GM23338 (cell line): ENCODE data around the gene RBCK1. TPM values are rescaled to one million over a fixed set of nuclear protein-coding genes. Genes with fewer than 3 reads are reported as not detected.

Experiments
- ATAC-seq: fragments of 200-7000 bp; cut with Tn5 transposase; 3 replicates; pipeline ENCODE4 v1.9.1; 2020
- DNase-seq: peaks from one replicate; pipeline ENCODE4 v3.0.0-alpha.2; 2015; ENCODE audit warnings: low spot score
- H2AFZ ChIP-seq: fragments of 200-600 bp; sonication (generic); 2 replicates; pipeline ENCODE4 v1.8.0; 2016; ENCODE audit warnings: antibody characterized with exemption, mild to moderate bottlenecking, moderate library complexity
- H3F3A ChIP-seq: fragments of 200-600 bp; sonication (generic); replicated peaks from 2 replicates; pipeline ENCODE4 v1.8.0; 2017; ENCODE audit warnings: antibody characterized with exemption, mixed run types, low read depth
- H3K27ac ChIP-seq: fragments of 200-600 bp; sonication (generic); 2 replicates; pipeline ENCODE4 v1.6.1; 2016; ENCODE audit warnings: low read depth
- H3K27me3 ChIP-seq: fragments of 200-600 bp; sonication (generic); 2 replicates; pipeline ENCODE4 v1.8.0; 2016; ENCODE audit warnings: mild to moderate bottlenecking, mixed run types, moderate library complexity; ENCODE audit not compliant: insufficient read depth
- H3K36me3 ChIP-seq: fragments of 200-600 bp; sonication (generic); 2 replicates; pipeline ENCODE4 v1.8.0; 2016; ENCODE audit warnings: mild to moderate bottlenecking; ENCODE audit not compliant: insufficient read depth
- H3K4me1 ChIP-seq: fragments of 200-600 bp; sonication (generic); 2 replicates; pipeline ENCODE4 v1.8.0; 2016; ENCODE audit warnings: mild to moderate bottlenecking, moderate library complexity; ENCODE audit not compliant: insufficient read depth
- H3K4me2 ChIP-seq: fragments of 200-600 bp; sonication (generic); 2 replicates; pipeline ENCODE4 v1.7.1; 2017; ENCODE audit warnings: mixed run types
- H3K4me3 ChIP-seq: fragments of 200-600 bp; sonication (generic); 2 replicates; pipeline ENCODE4 v1.6.1; 2016; ENCODE audit warnings: mixed run types
- H3K79me2 ChIP-seq: fragments of 200-600 bp; sonication (generic); replicated peaks from 2 replicates; pipeline ENCODE4 v1.8.0; 2017; ENCODE audit warnings: mild to moderate bottlenecking; ENCODE audit not compliant: insufficient read depth
- H3K9me2 ChIP-seq: fragments of 200-600 bp; sonication (generic); 2 replicates; pipeline ENCODE4 v1.8.0; 2017; ENCODE audit not compliant: insufficient read depth
- H4K20me1 ChIP-seq: fragments of 200-600 bp; sonication (generic); replicated peaks from 2 replicates; pipeline ENCODE4 v1.8.0; 2017; ENCODE audit warnings: mild to moderate bottlenecking; ENCODE audit not compliant: insufficient read depth
- H3K27ac Mint-ChIP-seq: 2 replicates; pipeline ENCODE4 v1.8.0; 2020; ENCODE audit warnings: inconsistent platforms, mild to moderate bottlenecking, moderate library complexity, mixed read lengths
- H3K27me3 Mint-ChIP-seq: 3 replicates; pipeline ENCODE4 v1.8.0; 2022; ENCODE audit warnings: low read depth, mild to moderate bottlenecking, moderate library complexity, mixed read lengths, inconsistent platforms; ENCODE audit not compliant: insufficient read depth, poor library complexity
- H3K36me3 Mint-ChIP-seq: 3 replicates; pipeline ENCODE4 v1.8.0; 2021; ENCODE audit warnings: low read depth, mild to moderate bottlenecking, inconsistent platforms, moderate library complexity, mixed read lengths
- H3K4me1 Mint-ChIP-seq: 3 replicates; pipeline ENCODE4 v1.8.0; 2020; ENCODE audit warnings: mild to moderate bottlenecking, inconsistent platforms, mixed read lengths
- H3K4me3 Mint-ChIP-seq: 3 replicates; pipeline ENCODE4 v1.8.0; 2021; ENCODE audit warnings: moderate library complexity, mild to moderate bottlenecking, inconsistent platforms, mixed read lengths
- H3K9me3 Mint-ChIP-seq: 3 replicates; pipeline ENCODE4 v1.8.0; 2020; ENCODE audit warnings: moderate library complexity, mild to moderate bottlenecking, inconsistent platforms, mixed read lengths
- CREB1 ChIP-seq: fragments of 250-450 bp; sonication (Bioruptor Pico); IDR thresholded peaks from 2 replicates; pipeline ENCODE4 v1.5.0; 2020; ENCODE audit warnings: low read depth, mild to moderate bottlenecking, moderate library complexity
- EZH2 ChIP-seq: fragments of 200-600 bp; sonication (generic); IDR thresholded peaks from one replicate; pipeline ENCODE4 v1.8.0; 2017; ENCODE audit warnings: antibody characterized with exemption, mild to moderate bottlenecking, low read depth; ENCODE audit not compliant: unreplicated experiment
- EZH2phosphoT487 ChIP-seq: fragments of 200-600 bp; sonication (generic); IDR thresholded peaks from one replicate; pipeline ENCODE4 v1.8.1; 2018; ENCODE audit warnings: antibody characterized with exemption; ENCODE audit not compliant: unreplicated experiment
- JUNB ChIP-seq: IDR thresholded peaks from one replicate; pipeline ENCODE4 v1.6.1; 2016; ENCODE audit warnings: antibody characterized with exemption; ENCODE audit not compliant: unreplicated experiment
- NANOG ChIP-seq: IDR thresholded peaks from 2 replicates; pipeline ENCODE4 v1.6.1; 2016; ENCODE audit warnings: antibody characterized with exemption, borderline replicate concordance
- POLR2AphosphoS5 ChIP-seq: IDR thresholded peaks from 2 replicates; pipeline ENCODE4 v1.6.1; 2016; ENCODE audit warnings: antibody characterized with exemption, low read depth
- STAT1 ChIP-seq: IDR thresholded peaks from one replicate; pipeline ENCODE4 v1.6.1; 2016; ENCODE audit warnings: antibody characterized with exemption; ENCODE audit not compliant: unreplicated experiment
- ZNF114 ChIP-seq: fragments of 250-450 bp; sonication (Bioruptor Pico); IDR thresholded peaks from 2 replicates; pipeline ENCODE4 v1.5.0; 2020; ENCODE audit warnings: mild to moderate bottlenecking, moderate library complexity
- ZNF331 ChIP-seq: fragments of 250-450 bp; sonication (Bioruptor Pico); IDR thresholded peaks from 2 replicates; pipeline ENCODE4 v1.5.0; 2020; ENCODE audit warnings: low read depth, mild to moderate bottlenecking, moderate library complexity
- polyA plus RNA-seq: library from polyadenylated mRNA; unstranded; fragments of >200 nt; fragmentation: Nextera tagmentation; extraction: Ambion mirVana; gene quantifications from 2 replicates; pipeline ENCODE4 v1.2.1, GENCODE V29; 2016
- total RNA-seq: library from RNA; depleted of rRNA; stranded (reverse); fragments of >200 nt; shearing (Covaris generic); gene quantifications from 2 replicates; pipeline ENCODE4 v1.2.3, GENCODE V29; 2014
- TF ChIP-seq, protein P1 (sequence below): fragments of 250-450 bp; sonication (Bioruptor Pico); IDR thresholded peaks from 2 replicates; pipeline ENCODE4 v1.5.0; 2020; ENCODE audit warnings: mild to moderate bottlenecking, moderate library complexity
- TF ChIP-seq, protein P2 (sequence below): IDR thresholded peaks from one replicate; pipeline ENCODE4 v1.6.1; 2018; ENCODE audit warnings: antibody characterized with exemption; ENCODE audit not compliant: unreplicated experiment
- TF ChIP-seq, protein P3 (sequence below), 2 experiments: fragments of 200-600 bp in 1 of 2; sonication (generic) in 1 of 2; conservative IDR thresholded peaks; 2 replicates each; pipeline versions ENCODE4 v1.5.1 to v1.6.1; 2016 to 2017; ENCODE audit warnings: antibody characterized with exemption in 2 of 2, low read depth in 2 of 2, mild to moderate bottlenecking in 2 of 2, moderate library complexity in 1 of 2
- TF ChIP-seq, protein P4 (sequence below): IDR thresholded peaks from 2 replicates; pipeline ENCODE4 v1.6.1; 2016; ENCODE audit warnings: antibody characterized with exemption

Gene RBCK1
- total and polyA plus RNA-seq, 2 experiments from 2014 or later = 52.6 to 56.8 TPM

DNA sequence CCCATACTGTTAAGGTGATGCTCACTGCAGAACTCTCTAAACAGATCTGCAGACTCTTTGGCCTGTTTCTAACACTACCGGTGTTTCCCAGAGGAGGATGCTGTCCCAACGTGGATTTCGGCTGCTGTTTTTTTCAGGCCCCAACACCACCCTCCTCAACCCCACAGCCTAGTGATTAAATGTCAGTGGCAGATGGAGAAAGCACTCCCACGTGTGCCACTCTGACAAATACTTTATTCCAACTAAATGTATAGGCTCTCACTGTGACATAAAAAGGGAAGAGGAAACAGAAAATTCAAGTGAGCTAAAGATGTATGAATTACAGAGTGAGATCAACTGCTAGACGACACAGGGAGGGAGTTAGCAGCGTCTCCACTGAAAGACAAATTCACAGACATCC is 50.7 kb downstream of the RBCK1 start:
- H3K36me3 ChIP-seq = no peaks in the 10 kb centered on the region
- H2AFZ ChIP-seq = no peak overlapping the region
- DNase-seq (no peak), ATAC-seq (no peak)
- Mint-ChIP-seq H3K36me3 (no peaks in the 10 kb centered on the region), H3K4me1 (peaks cover 20% of the 10 kb centered on the region), H3K9me3 (no peaks in the 10 kb centered on the region), H3K27me3 (peaks cover 17% of the 10 kb centered on the region), H3K4me3 (no peak overlapping the region), H3K27ac (no peak overlapping the region)
- H4K20me1 ChIP-seq = peaks cover 38% of the 10 kb centered on the region
- TF ChIP-seq, protein P1, sequence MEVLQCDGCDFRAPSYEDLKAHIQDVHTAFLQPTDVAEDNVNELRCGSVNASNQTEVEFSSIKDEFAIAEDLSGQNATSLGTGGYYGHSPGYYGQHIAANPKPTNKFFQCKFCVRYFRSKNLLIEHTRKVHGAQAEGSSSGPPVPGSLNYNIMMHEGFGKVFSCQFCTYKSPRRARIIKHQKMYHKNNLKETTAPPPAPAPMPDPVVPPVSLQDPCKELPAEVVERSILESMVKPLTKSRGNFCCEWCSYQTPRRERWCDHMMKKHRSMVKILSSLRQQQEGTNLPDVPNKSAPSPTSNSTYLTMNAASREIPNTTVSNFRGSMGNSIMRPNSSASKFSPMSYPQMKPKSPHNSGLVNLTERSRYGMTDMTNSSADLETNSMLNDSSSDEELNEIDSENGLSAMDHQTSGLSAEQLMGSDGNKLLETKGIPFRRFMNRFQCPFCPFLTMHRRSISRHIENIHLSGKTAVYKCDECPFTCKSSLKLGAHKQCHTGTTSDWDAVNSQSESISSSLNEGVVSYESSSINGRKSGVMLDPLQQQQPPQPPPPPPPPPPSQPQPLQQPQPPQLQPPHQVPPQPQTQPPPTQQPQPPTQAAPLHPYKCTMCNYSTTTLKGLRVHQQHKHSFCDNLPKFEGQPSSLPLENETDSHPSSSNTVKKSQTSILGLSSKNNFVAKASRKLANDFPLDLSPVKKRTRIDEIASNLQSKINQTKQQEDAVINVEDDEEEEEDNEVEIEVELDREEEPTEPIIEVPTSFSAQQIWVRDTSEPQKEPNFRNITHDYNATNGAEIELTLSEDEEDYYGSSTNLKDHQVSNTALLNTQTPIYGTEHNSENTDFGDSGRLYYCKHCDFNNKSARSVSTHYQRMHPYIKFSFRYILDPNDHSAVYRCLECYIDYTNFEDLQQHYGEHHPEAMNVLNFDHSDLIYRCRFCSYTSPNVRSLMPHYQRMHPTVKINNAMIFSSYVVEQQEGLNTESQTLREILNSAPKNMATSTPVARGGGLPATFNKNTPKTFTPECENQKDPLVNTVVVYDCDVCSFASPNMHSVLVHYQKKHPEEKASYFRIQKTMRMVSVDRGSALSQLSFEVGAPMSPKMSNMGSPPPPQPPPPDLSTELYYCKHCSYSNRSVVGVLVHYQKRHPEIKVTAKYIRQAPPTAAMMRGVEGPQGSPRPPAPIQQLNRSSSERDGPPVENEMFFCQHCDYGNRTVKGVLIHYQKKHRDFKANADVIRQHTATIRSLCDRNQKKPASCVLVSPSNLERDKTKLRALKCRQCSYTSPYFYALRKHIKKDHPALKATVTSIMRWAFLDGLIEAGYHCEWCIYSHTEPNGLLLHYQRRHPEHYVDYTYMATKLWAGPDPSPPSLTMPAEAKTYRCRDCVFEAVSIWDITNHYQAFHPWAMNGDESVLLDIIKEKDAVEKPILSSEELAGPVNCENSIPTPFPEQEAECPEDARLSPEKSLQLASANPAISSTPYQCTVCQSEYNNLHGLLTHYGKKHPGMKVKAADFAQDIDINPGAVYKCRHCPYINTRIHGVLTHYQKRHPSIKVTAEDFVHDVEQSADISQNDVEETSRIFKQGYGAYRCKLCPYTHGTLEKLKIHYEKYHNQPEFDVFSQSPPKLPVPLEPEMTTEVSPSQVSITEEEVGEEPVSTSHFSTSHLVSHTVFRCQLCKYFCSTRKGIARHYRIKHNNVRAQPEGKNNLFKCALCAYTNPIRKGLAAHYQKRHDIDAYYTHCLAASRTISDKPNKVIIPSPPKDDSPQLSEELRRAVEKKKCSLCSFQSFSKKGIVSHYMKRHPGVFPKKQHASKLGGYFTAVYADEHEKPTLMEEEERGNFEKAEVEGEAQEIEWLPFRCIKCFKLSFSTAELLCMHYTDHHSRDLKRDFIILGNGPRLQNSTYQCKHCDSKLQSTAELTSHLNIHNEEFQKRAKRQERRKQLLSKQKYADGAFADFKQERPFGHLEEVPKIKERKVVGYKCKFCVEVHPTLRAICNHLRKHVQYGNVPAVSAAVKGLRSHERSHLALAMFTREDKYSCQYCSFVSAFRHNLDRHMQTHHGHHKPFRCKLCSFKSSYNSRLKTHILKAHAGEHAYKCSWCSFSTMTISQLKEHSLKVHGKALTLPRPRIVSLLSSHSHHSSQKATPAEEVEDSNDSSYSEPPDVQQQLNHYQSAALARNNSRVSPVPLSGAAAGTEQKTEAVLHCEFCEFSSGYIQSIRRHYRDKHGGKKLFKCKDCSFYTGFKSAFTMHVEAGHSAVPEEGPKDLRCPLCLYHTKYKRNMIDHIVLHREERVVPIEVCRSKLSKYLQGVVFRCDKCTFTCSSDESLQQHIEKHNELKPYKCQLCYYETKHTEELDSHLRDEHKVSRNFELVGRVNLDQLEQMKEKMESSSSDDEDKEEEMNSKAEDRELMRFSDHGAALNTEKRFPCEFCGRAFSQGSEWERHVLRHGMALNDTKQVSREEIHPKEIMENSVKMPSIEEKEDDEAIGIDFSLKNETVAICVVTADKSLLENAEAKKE = no peak
- TF ChIP-seq, protein P2, sequence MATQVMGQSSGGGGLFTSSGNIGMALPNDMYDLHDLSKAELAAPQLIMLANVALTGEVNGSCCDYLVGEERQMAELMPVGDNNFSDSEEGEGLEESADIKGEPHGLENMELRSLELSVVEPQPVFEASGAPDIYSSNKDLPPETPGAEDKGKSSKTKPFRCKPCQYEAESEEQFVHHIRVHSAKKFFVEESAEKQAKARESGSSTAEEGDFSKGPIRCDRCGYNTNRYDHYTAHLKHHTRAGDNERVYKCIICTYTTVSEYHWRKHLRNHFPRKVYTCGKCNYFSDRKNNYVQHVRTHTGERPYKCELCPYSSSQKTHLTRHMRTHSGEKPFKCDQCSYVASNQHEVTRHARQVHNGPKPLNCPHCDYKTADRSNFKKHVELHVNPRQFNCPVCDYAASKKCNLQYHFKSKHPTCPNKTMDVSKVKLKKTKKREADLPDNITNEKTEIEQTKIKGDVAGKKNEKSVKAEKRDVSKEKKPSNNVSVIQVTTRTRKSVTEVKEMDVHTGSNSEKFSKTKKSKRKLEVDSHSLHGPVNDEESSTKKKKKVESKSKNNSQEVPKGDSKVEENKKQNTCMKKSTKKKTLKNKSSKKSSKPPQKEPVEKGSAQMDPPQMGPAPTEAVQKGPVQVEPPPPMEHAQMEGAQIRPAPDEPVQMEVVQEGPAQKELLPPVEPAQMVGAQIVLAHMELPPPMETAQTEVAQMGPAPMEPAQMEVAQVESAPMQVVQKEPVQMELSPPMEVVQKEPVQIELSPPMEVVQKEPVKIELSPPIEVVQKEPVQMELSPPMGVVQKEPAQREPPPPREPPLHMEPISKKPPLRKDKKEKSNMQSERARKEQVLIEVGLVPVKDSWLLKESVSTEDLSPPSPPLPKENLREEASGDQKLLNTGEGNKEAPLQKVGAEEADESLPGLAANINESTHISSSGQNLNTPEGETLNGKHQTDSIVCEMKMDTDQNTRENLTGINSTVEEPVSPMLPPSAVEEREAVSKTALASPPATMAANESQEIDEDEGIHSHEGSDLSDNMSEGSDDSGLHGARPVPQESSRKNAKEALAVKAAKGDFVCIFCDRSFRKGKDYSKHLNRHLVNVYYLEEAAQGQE = no peak
- no peak for TF ChIP-seq NANOG
- no peak for TF ChIP-seq ZNF114
- TF ChIP-seq, protein P3, sequence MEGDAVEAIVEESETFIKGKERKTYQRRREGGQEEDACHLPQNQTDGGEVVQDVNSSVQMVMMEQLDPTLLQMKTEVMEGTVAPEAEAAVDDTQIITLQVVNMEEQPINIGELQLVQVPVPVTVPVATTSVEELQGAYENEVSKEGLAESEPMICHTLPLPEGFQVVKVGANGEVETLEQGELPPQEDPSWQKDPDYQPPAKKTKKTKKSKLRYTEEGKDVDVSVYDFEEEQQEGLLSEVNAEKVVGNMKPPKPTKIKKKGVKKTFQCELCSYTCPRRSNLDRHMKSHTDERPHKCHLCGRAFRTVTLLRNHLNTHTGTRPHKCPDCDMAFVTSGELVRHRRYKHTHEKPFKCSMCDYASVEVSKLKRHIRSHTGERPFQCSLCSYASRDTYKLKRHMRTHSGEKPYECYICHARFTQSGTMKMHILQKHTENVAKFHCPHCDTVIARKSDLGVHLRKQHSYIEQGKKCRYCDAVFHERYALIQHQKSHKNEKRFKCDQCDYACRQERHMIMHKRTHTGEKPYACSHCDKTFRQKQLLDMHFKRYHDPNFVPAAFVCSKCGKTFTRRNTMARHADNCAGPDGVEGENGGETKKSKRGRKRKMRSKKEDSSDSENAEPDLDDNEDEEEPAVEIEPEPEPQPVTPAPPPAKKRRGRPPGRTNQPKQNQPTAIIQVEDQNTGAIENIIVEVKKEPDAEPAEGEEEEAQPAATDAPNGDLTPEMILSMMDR (conservative IDR thresholded peaks at IDR 0.05; ENCODE audit: low read depth in 2 of 2) = no peak
- TF ChIP-seq CREB1 (CRISPR knock-in tag) = no peak
- no peak for TF ChIP-seq ZNF331 (CRISPR knock-in tag)
- TF ChIP-seq EZH2 = no peak
- no peak for TF ChIP-seq JUNB
- TF ChIP-seq, protein P4, sequence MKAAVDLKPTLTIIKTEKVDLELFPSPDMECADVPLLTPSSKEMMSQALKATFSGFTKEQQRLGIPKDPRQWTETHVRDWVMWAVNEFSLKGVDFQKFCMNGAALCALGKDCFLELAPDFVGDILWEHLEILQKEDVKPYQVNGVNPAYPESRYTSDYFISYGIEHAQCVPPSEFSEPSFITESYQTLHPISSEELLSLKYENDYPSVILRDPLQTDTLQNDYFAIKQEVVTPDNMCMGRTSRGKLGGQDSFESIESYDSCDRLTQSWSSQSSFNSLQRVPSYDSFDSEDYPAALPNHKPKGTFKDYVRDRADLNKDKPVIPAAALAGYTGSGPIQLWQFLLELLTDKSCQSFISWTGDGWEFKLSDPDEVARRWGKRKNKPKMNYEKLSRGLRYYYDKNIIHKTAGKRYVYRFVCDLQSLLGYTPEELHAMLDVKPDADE = no peak
- TF ChIP-seq EZH2phosphoT487 = no peak
- TF ChIP-seq POLR2AphosphoS5 = no peak
- no peak for TF ChIP-seq STAT1
- no peak overlapping the region for H3K27ac ChIP-seq
- H3K79me2 ChIP-seq = peaks cover 67% of the 10 kb centered on the region
- H3K4me3 ChIP-seq = no peak overlapping the region
- 0 out of 2 replicates have a peak, but pooled peaks cover 4% of the 10 kb centered on the region for H3K4me1 ChIP-seq
- no peaks in the 10 kb centered on the region for H3K9me2 ChIP-seq
- H3K4me2 ChIP-seq = no peak overlapping the region
- H3F3A ChIP-seq = 0 out of 2 replicates have a peak, but pooled peaks cover 5% of the 10 kb centered on the region
- peaks cover 18% of the 10 kb centered on the region for H3K27me3 ChIP-seq
